Glomerular visceral epithelial cell (primary cell): ENCODE measurements around the gene KATNIP.

ENCODE experiments used
- DNase-seq: peaks from one replicate; pipeline ENCODE4 v3.0.0-alpha.2; 2016; ENCODE audit errors: extremely low spot score

KATNIP gene

DNA sequence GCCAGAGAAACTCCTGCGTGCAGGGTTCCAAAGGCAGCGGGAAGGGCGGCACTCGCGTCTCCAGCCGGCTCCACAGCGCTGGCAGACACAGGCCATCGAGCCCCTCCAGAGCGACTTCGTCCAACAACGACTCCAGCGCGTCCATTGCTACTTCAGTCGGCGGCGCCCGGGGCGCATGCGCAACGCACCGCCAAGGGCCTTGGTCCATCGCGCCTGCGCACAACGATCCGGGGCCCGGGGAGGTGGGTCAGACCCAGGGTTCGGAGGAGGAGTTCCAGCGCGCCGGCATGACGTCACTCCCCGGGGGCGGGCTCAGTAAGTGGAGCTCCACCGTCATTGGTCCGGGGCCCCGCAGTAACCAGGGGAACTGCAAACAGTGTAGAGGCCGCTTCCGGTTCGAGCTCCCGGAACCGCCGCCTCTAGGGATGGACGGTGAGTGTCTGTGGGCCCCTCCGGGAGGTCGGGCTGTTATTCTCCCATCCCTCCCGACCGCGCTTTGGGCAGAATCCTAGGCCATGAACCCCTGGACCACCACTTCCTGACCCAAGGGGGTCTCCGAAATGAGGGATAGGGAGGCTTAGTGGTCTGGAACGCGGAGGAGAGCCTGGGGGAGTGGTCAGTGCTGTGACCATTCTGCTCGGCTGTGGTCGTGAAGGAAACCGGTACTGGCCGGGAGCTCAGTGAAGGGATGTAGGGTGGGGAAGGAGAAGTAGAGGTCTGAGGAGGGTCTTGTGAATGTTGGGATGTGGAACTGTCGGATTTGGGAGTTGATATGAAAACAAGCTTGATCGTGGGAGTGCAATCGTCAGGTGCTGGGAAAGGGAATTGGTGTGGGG, at the start of gene KATNIP, which contains the start of gene GTF3C1:
Gene KATNIP (plus strand): TSS at position 399 of the 836 bp plus-strand sequence. CDS start 27 bp downstream, at position 426.
Gene GTF3C1 (minus strand): TSS at position 168 of the 836 bp plus-strand sequence. CDS start 23 bp downstream, at position 145.
- DNase-seq, result peak; percentile 99

DNA sequence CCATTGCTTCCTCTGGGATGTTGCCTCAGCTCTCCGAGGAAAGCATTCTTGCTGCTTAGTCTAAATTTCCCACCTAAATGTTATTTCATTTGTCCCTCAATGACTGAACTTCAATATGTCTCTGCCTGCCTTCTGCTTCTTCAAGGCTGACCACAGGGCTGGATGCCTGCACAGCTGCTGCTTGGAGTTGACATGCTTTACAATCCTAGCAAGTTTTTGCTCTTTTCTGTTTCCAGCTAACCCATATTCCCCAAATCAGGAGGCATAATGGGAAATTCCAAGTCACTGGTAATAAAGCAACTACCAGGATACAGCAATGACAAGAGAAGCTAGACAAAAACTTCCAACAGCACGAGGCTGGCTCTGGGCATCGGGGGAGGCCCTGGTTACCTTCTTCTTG, 49.1 kb upstream of the KATNIP start:
- DNase-seq, result no peak

DNA sequence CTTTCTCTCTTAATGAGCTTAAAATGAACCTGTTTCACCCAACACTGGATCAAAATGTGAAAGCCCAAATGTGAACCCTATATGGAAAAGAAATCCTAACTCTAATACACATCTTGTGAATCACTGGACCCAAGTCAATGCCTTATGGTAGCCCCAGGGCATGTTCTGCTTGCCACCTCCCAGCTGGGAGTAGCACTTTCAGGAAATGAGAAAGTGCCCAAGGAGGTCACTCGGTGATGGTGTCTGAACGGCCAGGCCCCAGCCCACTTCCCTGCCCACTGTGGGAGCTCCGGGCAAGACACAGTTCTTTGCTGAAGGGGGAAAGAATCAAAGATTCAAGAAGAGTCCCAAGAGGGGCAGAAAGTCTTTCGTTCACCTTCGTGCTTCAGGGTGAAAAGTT, 46.3 kb upstream of the KATNIP start:
- DNase-seq, result no peak

DNA sequence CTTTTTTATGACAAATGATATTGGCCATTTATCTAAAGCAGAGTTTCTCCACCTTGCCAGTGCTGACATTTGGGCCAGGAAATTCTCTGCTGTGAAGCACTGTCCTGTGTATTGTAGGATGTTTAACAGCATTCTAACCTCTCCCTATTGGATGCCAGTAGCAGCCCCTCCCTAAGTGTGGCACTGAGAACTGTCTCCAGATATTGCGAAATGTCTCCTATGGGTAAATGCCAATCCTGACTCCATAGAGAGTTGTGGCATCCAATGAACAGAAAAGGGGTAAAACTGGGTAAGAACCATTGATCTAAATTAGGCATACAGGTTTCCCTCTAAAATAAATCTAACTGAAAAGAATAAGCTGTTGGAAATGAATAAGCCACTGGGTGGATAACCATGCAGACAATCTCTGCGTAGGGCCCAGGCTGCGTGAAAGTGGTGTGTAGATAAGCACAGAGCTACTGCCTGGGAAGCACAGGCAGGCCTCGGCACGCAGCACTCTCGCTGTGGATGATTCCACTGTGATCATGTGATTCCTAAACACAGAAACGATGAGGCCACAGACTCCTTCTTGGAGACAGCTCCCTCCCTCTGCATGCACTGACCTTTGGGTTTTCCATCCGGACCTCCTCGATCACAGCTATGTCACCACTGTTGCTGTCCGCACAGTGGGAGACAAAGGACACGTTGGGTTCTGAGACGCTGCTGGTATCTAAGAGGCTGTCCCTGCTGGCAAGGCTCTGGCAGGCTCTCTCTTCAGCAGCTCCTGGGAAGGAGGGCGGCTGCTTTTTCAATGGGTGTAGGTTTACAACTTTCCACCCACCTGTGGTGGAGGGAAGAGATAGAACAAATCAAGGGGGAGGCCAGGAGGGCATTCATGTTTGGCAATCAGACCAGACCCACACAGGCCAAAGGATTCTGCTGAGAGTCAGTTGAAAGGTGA, 44.4 kb upstream of the KATNIP start:
- no peak for DNase-seq

DNA sequence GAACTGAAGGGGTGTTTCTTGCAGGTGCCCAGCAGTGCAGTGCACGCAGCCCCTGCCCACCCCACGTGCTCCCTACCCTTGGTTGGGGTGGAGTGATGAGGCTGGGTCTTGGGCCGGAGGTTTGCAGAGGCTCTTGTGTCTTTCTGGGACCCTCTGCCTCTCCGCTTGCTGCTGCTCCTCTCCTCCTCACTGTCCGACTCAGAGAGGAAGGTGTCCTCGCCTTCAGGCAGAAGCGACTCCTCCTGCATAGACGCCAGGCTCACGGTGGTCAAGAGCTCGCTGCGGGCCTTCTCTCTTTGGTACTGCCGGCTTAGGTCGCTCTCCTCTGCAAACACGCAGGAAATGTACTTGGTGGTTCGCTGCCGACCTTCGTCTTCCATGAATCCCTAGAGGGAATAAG, 43.2 kb upstream of the KATNIP start:
- DNase-seq, result no peak

DNA sequence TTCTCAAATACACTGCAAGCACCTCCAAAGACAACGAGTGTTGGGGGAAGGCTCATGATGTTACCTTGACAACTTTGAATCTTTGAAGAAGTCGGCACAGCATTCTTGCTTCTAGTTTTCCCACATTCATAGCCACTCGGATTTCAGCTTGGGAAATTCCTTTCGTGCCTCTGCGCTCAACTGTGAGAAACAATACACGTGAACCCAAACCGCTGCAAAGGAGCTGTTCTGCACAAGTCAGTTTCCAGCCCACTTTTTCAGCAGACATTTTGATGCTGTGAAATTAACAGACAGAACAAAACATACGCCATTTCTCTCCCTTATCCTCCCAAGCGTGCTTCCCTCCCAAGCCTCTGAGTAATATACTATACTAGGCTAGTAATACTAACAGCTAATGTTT, 41.5 kb upstream of the KATNIP start:
- no peak for DNase-seq

DNA sequence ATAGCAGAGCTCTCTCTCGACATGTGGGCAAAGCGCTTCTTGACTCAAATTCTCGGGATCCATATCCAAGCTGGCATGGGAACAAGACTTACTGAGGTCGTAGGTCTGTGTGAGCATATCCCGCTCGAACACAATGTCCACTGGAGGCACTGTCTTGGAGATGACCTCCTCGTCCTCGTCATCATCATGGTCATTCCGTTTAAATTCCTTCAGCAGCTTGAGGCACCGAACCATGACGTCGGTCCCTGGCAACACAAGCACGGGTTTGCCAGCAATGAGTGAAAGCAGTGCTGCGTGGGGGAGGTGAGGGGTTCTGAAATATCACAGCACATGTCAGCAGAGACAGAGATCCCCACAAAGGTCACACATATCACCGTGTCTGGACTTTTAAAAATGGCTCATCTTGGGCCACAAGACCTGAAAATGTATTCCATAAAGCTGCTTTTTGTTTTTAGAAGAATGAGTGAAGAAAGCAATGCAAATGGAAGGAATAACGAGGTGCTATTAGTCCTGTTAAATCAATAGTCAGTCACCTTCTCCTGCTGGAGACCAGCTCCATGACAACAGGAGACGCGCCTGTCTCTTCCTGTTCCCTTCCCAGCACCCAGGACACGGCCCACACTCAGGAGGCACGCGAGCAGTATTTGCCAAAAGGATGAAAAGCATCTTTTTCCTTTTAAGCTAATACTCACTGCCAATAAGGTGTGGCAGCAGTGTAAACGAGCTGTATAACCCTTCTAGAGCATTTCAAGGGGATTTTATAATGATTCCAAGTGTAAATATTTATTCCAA, 38.1 kb upstream of the KATNIP start:
- peak; percentile 85 for DNase-seq

DNA sequence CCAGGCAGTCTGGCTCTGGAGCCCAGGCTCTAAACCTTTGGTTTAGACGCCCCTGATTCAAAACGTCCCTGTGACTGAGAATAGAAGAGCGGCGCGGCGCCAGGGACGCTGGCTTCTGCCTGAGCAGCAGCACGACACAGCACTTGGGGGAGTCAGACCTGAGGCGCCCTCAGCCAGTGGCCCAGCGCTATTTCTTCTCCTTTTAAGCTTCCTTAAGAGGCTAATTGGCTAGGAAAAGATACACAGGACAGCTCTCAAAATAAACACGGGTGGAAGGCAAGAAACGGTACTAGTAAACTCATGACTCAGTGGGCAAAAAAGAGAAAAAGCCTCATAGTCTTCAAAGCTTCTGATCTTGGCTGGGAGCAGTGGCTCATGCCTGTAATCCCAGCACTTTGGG, 35.1 kb upstream of the KATNIP start:
- no peak for DNase-seq

DNA sequence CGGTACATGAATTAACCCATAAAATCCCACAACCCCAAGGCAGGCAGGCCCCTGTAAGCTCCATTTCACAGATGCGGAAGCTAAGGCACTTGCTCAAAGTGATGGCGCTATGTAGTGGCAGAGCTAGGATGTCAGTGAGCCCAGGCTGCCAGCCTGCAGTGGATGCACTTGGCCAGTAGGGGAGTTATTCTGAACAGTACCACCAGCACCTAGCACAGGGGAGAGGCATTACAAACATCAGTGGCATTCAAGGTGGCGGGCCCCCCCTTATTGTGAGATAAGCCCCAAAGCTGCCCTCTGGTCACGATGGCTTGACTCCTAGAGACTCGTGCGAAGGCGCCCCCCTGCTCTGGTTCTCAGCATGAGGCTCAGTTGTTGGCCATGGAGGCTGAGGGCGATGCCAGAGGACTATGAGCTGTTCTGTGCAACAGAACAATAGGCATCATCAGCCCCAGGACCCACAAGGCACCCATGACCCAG, 34.0 kb upstream of the KATNIP start:
- peak; percentile 10 for DNase-seq

DNA sequence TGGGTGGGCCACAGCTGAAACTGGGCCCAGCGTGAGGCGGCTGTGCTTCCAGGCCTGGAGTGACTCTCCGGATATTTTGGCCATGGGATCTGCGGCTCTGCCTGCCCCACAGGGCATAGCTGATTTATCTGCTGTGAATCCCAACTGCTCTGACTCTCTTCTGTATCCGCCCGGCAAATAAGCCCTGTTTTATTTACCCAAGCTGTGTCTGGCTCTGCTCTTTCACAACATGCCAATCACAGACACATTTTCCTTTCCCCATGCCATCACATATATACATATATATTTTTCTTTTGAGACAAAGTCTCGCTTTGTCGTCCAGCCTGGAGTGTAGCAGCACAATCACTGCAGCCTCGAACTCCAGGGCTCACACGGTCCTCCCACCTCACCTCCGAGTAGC, 33.6 kb upstream of the KATNIP start:
- no peak for DNase-seq

DNA sequence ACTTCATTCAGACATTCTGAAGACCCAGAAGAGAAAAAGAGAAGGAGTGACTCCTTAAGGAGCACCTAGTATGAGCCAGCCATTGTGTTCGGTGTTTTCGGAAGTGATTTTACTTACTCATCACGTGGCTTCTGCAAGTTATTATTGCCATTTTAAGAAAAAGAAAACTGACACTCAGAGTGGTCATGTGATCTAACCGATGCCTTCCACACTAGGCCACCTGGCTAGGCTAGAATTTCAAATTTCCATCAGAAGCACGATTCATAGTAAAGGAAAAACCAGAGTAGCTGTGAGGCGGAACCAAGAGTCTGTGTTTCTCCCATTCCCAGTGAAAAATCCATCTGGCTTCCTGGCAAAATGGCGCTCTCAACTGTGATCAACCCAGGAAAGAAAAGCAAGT, 32.3 kb upstream of the KATNIP start:
- DNase-seq, result no peak

DNA sequence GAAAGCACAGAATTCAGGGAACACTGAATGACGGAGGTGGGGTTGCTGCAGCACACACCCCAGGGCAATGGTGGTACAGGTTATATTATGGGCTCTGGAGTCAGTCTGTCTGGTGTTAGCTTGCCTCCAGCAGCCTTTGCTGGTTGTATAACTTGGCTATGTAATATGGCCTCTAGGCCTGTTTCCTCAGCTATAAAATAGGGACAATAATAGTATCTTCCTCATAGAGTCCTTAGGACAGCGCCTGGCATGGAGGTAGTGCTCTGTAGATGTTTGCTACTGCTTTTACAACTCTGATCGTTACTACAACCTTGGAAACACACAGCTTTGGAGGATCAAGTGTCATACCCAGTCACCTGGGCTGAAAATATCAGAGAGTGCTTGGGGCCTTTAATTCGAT, 31.7 kb upstream of the KATNIP start:
- no peak for DNase-seq

DNA sequence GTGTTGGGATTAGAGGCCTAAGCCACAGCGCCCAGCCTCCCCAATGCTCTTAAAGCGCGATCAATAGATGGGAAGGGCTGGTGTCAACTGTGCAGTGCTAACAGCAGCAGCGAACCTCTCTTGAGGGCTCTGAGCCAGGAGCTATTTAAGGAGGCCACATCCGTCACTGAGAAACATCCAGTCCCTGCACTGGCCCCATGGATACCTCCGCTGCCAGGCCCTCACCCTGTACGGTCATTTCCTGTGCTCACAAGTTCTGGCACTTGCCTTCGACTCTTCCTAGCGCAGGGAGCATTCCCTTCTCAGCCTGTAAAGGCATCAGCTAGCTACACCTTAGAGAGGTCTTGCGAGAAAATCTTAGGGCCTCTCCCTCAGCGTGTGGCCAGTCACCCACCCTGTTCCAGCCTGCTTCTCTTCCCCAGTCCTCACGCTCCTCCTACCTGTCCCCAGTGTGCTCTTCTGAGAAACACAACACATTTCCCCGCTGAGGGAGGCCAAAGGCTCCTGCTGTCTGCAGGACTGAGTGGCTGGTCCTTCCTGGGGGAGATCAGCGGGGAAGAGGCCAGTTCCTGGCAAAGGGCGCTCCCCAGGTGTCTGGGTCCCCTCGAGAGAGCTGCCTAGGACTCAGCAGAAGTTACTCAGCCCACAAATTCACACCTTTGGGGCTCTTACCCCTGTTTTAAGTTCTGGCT, 28.8 kb upstream of the KATNIP start:
- no peak for DNase-seq

DNA sequence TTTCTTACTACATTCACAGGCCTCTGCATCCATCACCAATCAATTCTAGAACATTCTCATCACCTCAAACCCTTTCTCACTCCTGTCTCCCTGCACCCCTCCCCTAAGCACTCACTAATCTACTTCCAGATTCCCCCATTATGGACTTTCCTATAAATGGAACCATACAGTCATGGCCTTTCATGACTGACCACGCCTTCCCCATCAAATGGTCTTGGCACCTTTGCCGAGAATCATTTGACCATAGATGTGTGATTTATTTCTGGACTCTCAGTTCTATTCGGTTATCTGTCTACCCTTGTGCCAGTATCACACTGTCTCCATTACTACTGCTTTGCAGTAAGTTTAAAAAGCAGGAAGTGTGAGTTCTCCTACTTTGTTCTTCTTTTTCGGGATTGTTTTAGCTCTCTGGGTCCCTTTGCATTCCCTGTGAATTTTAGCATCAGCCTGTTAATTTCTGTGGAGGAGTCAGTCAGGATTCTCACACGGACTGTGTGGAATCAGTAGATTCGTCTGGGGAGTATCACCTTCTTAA, 27.7 kb upstream of the KATNIP start:
- no peak for DNase-seq

DNA sequence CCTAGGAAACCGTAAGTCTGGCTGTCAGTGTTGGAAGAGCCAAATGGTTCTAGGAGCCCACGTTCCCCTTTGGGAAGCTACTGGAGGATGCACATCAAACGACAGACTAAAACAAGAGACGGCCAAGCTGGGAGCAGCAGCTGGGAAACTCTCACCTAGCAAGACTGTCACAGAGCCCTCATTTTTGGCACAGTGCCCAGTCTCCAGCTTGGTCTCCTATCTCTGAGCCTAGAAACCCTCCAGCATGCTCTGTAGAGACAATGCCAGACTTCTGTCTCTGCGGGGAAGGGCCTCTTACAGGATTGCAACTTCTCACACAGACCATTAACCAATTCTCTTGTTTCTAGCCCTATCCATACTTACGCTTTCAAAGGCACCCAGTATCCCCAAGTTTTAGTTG, 23.8 kb upstream of the KATNIP start:
- DNase-seq, result no peak

DNA sequence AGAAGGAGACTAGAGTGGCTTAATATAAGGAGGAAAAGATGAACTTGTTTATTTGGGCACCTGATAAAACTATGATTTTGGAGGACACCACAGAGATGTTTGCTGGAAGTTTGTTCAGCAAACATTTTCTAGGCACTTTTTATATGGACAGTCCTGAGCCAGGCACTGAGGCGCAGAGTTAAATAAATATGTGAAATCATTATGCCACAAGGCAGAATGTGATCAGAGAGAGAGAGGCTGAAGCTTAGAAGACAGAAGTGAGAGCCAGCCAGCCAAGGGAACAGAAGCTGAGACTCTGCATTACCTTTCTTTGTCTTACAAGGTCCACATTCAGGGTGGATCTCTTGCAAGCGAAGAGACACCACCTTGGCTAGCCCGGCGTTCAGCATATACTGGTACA, 21.6 kb upstream of the KATNIP start:
- DNase-seq, result no peak

DNA sequence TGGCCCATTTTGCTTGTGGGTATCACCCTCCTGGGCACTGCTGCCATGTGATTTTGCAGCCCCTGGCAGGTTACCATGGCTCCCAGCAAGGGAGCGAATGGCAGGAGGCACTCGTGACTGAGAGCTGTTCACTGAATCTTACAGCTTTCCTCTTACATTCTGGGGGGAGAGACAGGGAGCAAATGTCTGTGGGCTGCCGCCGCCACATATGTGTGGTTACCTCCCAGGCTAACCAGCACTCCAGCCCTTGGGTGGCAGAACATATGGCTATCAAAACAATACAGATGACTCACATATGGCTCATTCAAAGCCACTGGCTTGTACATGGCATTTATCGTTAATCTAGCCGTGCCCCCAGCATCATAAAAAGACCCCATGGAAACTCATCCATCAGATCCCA, 20.0 kb upstream of the KATNIP start:
- peak; percentile 92 for DNase-seq

DNA sequence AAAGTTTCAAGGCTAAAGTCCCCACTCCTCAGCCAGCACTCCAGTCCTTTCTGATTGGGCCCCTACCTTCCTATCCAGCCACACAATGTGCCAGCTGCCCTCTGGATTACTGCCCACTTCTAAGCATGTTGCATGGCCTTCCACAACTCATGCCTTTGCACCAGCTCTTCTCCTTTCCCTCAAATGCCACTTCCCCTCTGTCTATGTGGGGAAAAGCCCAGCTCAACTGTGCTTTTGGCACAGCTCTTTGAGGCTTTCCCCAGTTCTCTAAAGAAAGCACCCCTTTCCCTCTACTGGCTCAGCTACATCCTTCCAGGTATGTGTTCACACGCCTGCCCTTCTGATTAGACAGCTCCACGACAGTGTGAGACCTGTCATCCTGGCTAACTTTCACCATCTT, 18.8 kb upstream of the KATNIP start:
- DNase-seq, result no peak

DNA sequence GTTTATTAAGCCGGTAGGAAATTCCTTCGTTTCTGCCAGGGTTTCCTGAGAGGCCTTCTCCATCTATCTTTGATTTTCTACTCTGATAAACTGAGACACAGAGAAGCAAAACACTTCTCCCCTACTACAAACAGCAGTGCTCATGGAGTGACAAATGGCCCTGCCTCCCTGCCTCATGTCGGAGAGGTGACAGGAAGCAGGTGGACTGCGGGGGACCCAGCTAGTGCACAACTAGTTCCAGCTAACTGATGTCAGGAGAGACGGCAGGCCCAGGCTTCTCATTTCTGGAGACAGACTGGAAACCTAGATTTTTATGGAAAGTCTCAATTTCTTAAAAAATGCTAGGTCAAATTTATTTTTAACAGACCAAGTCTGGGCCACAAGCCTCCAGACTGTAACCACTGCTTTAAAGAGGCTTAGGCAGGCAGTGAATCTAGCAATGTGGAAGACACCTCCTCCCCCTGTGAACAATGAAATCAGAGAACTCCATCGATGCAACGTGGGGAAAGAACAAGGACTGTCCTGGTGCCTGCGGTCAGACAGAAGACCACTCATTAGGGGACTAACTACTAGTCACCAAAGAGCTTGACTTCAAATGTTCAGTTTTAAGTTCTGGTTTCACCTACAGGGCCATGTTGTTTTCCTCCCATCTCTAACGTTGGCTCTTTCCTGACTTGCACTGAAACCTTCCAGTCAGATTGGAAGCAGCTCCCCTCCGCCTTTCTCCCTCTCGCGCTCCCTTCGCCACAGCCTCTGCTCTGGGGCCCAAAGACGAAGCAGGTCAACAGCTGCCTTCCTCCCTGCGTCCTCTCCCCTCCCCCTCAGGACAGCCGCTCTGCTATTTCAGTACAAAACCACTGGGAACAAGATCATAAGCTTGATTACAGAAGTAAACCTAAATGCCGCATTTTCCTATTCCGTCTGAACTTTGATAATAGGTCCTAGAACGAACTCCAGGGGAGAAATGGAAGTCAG, 17.8 kb upstream of the KATNIP start:
- no peak for DNase-seq

DNA sequence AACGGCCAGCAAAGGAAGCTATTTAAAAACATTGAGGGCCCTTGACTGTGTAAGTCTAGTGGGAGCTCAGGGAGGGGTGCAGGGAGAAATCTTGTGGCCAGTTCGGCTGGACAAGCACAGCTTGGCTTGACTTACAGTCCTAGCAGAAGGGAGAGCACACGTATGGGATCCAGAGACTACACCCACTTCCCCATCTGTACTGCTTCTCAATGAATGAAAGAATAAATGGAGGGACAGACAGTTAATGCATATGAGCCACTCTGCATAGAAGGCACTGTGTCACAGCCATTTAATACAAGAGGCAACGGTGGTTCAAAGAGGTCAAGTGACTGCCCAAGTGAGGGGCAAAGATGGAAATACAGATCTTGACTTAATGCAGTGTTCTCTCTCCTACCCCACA, 15.7 kb upstream of the KATNIP start:
- DNase-seq, result no peak
